VCaP (cell line): ENCODE measurements around the gene ORM2.

Source experiments
- H3K27ac ChIP-seq: fragments of 450-650 bp; 2 replicates; pipeline ENCODE4 v1.5.1; 2017
- TF ChIP-seq, protein P1 (sequence below): fragments of 450-650 bp; conservative IDR thresholded peaks from 2 replicates; pipeline ENCODE4 v1.5.1; 2017; ENCODE audit warnings: mild to moderate bottlenecking, moderate library complexity

Gene ORM2

DNA sequence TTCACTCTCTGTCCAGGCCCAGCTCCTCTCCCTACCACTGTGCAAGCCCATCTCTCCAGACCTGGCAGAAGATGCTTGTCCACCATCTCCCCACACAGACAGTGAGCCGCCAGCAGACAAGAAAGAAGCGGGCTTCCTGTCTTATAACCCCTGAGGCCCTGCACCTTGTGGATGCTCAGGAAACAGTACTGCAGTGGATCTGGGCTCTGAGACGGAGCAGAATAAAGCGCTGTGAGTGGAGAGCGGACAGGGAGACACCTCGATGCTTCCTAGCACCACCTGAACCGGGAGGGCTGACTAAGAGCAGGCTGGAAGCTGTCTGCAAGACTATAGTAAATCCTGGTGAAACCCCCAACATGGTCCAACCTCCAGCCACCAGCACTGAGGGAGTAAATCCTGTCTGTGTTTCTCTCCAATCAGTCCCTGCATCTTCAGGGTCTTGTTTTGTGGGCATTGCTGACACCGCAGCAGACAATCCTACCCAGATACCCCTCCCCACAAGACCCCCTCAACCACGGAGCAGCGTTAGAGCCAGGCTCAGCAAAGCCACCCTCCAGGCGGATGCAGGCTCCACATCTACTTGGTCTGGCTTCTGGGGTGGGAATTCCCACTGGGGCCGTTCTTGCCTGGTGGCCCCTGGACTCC is 18.7 kb downstream of the ORM2 start:
- H3K27ac ChIP-seq = no peak overlapping the region

GRCh38 chr9:114348906-114349482 is 19.3 kb downstream of the ORM2 start:
- TF ChIP-seq, protein P1, sequence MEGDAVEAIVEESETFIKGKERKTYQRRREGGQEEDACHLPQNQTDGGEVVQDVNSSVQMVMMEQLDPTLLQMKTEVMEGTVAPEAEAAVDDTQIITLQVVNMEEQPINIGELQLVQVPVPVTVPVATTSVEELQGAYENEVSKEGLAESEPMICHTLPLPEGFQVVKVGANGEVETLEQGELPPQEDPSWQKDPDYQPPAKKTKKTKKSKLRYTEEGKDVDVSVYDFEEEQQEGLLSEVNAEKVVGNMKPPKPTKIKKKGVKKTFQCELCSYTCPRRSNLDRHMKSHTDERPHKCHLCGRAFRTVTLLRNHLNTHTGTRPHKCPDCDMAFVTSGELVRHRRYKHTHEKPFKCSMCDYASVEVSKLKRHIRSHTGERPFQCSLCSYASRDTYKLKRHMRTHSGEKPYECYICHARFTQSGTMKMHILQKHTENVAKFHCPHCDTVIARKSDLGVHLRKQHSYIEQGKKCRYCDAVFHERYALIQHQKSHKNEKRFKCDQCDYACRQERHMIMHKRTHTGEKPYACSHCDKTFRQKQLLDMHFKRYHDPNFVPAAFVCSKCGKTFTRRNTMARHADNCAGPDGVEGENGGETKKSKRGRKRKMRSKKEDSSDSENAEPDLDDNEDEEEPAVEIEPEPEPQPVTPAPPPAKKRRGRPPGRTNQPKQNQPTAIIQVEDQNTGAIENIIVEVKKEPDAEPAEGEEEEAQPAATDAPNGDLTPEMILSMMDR = no peak
- no peak overlapping the region for H3K27ac ChIP-seq

More for the DNA sequence above, 18.7 kb downstream of the ORM2 start:
- TF ChIP-seq, protein P1 = no peak

DNA sequence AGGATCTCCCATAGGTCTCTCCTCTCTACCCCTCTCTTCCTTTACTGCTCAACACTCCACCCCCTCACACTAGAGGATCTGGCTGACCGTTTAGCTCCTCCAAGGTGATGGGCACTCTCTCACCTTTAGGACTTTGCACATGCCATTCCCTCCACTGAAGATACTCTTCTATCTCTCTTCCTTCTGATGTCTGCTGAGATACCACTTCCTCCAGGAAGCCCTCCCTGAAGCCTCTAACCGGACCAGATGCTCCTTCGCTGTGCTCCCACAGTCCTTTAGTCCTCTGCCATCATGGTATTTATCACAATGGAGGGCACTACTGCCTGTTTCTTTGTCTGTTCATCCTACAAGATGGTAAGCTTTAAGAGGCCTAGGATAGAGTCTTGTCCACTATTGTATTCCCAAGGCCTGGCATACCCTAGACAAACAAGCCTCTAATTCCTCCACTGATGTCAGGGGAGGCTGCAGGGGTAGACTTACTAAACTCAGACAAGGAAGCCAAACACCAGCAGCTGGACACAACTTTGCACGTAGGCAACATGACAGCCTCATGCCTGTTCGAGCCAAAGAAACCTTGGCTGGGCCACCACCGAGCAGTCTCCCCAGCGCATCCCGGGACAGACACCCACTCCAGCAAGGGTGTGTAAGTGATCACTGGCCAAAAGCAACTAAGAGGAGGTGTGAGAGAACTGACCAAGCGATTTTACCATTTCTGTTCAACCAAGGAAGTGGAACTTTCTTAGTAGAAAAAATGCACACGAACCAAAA is 20.2 kb downstream of the ORM2 start:
- H3K27ac ChIP-seq = no peak overlapping the region
- TF ChIP-seq, protein P1 = no peak

DNA sequence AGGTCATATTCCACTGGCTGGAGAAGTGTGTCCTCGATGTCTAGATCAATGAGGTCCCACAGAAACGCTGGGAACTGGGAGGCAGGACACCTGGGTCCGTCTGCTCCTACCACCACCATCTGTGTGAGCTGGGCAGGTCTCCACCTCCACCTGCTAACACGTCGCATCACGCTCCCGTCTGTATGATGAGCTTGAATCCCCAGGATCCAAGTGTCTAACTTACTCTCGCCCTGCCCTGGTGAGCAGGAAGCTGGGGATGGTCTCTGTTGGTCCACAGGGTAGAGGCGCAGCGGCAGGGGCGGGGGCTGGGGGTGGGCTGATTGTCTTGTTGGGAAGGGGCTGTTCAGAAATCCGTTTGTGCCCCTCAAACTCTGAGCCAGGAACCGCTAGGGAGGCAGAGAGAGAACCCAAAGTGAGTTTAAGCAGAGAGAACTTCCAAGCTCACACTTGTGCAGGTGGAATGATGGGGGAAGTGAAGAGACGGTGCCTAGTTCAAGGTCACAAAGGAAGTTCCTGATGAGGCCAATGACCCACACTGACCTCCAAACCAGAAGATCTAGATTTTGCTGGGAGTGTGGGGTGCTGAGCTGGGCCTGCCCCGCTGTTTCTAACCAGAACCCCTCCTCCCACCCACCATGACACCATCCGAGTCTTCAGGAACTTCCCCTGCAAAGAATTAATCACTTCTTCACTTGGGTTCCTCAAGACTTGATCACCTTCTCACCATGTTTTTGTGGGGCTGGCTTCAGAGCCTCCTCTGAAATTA is 21.1 kb downstream of the ORM2 start:
- TF ChIP-seq, protein P1 = no peak
- no peak overlapping the region for H3K27ac ChIP-seq

DNA sequence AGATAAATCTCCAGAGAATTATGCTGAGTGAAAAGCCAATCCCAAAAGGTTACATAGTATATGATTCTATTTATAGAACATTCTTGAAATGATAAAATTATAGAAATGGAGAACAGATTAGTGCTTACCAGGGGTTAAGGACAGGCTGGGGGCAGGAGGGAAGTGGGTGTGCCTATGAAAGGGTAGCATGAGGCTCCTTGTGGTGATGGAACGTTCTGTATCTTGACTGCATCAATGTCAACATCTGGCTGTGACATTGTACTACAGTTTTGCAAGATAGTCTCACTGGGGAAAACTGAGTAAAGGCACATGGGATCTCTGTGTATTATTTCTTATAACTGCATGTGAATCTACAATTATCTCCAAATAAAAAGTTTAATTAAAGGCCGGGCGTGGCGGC is 22.3 kb downstream of the ORM2 start:
- TF ChIP-seq, protein P1 = no peak
- no peak overlapping the region for H3K27ac ChIP-seq

DNA sequence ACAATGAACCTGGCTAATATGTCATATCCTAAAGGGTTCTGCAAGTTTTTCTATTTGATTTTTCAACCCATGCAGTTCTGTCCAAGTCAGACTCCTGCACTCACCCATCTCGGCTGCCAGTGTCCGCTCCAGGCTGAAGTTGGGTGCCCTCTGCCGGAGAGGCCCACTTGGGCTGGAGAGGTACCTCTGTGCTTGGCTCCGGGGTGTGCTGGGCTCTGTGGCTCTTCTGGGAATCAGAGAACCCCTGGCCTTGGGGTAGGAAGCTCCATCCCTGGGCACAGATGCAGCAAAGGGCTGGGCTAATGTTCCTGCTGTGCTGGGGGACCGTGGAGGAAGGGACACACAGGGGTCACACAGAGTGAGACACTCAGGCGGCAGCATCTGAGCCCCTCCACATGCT is 26.2 kb downstream of the ORM2 start:
- H3K27ac ChIP-seq = no peak overlapping the region
- TF ChIP-seq, protein P1 = no peak

DNA sequence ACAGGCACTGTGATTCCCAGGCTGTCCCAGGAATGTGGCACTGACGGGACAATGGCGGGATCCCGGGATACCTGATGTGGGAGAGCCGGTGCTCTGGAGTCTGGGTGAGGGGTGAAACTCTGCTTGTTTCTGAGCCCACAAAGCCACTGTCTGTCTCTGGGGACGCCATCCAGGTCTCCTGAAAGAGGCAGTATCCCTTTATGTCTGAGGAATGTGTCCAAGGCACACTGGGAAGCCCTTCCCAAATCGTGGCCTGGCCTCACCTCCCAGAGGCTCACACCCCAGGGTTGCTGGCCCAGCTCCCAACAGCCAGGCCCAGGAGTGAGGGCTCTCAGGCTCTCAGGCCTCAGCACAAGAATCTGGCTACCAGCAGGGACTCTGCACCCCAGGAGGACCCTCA is 27.1 kb downstream of the ORM2 start:
- no peak overlapping the region for H3K27ac ChIP-seq
- TF ChIP-seq, protein P1 = no peak
